Neural crest cell (in vitro differentiated cells): Measurements from ENCODE around the gene CD9. TPM values are rescaled to one million over a fixed set of nuclear protein-coding genes. Genes with fewer than 3 reads are reported as not detected.
A peak's percentile ranks its signal among the peaks of the same experiment; 100 is the strongest.
"Not testable (repeated sequence)": the region's sequence is repeated elsewhere in the genome, so short reads cannot be mapped to it uniquely, and the experiment has no call there.

ENCODE experiments used
- DNase-seq: peaks from one replicate; pipeline ENCODE4 v3.0.0; 2021; ENCODE audit warnings: low read depth, mixed read lengths, low spot score
- H3K27ac Mint-ChIP-seq: one replicate; pipeline ENCODE4 v1.8.0; 2021; ENCODE audit warnings: mild to moderate bottlenecking, mixed read lengths; ENCODE audit not compliant: unreplicated experiment
- H3K27me3 Mint-ChIP-seq: 2 replicates; pipeline ENCODE4 v1.8.0; 2021; ENCODE audit warnings: low read depth, mild to moderate bottlenecking, mixed read lengths
- H3K36me3 Mint-ChIP-seq: 2 replicates; pipeline ENCODE4 v1.8.0; 2021; ENCODE audit warnings: low read depth, mild to moderate bottlenecking, mixed read lengths
- H3K4me1 Mint-ChIP-seq: 2 replicates; pipeline ENCODE4 v1.8.0; 2021; ENCODE audit warnings: mixed read lengths
- H3K4me3 Mint-ChIP-seq: one replicate; pipeline ENCODE4 v1.8.0; 2021; ENCODE audit warnings: mild to moderate bottlenecking, mixed read lengths
- H3K9me3 Mint-ChIP-seq: 2 replicates; pipeline ENCODE4 v1.8.0; 2021; ENCODE audit warnings: mixed read lengths
- long read RNA-seq: library from polyadenylated mRNA; unstranded; transcript quantifications from one replicate; pipeline ENCODE4 v2.0.0, GENCODE V29; 2020
- total RNA-seq: library from RNA; stranded (reverse); gene quantifications from 2 replicates; pipeline ENCODE4 v1.2.1, GENCODE V29; 2021
- TF ChIP-seq, protein P1 (sequence below): fragments of 200-600 bp; sonication (generic); conservative IDR thresholded peaks from 2 replicates; pipeline ENCODE4 v1.5.0; 2021; ENCODE audit warnings: antibody characterized with exemption, mild to moderate bottlenecking

The CD9 gene, protein sequence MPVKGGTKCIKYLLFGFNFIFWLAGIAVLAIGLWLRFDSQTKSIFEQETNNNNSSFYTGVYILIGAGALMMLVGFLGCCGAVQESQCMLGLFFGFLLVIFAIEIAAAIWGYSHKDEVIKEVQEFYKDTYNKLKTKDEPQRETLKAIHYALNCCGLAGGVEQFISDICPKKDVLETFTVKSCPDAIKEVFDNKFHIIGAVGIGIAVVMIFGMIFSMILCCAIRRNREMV
- total RNA-seq, result 1.8 and 2.1 TPM in 2 replicates
- long read RNA-seq, partial matches to known transcripts, result 0 of 5 reads
- long read RNA-seq, other reads (novel, unspliced or antisense), result 2 of 5 reads

GRCh38 chr12:6200256-6201212 lies at the start of gene CD9:
TSS of gene CD9 (plus strand) at chr12:6200400. CDS start at chr12:6200500, 100 bp downstream.
- Mint-ChIP-seq H3K9me3 (no peaks in the 10 kb centered on the region), H3K4me3 (peak within 1 kb of the TSS; percentile 83), H3K36me3 (no peaks in the 10 kb centered on the region), H3K4me1 (peaks cover 31% of the 10 kb centered on the region), H3K27me3 (peaks cover 78% of the 10 kb centered on the region), H3K27ac (no peak within 1 kb of the TSS)
- TF ChIP-seq, protein P1, sequence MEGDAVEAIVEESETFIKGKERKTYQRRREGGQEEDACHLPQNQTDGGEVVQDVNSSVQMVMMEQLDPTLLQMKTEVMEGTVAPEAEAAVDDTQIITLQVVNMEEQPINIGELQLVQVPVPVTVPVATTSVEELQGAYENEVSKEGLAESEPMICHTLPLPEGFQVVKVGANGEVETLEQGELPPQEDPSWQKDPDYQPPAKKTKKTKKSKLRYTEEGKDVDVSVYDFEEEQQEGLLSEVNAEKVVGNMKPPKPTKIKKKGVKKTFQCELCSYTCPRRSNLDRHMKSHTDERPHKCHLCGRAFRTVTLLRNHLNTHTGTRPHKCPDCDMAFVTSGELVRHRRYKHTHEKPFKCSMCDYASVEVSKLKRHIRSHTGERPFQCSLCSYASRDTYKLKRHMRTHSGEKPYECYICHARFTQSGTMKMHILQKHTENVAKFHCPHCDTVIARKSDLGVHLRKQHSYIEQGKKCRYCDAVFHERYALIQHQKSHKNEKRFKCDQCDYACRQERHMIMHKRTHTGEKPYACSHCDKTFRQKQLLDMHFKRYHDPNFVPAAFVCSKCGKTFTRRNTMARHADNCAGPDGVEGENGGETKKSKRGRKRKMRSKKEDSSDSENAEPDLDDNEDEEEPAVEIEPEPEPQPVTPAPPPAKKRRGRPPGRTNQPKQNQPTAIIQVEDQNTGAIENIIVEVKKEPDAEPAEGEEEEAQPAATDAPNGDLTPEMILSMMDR, result no peak
- no peak for DNase-seq

GRCh38 chr12:6154730-6155459 lies 45.3 kb upstream of the CD9 start:
- Mint-ChIP-seq H3K4me3 (no peak overlapping the region), H3K4me1 (peaks cover 13% of the 10 kb centered on the region), H3K27ac (no peak overlapping the region), H3K36me3 (no peaks in the 10 kb centered on the region), H3K9me3 (no peaks in the 10 kb centered on the region), H3K27me3 (no peaks in the 10 kb centered on the region)
- TF ChIP-seq, protein P1, result no peak
- DNase-seq, result no peak

GRCh38 chr12:6157482-6157881 lies 42.7 kb upstream of the CD9 start:
- TF ChIP-seq, protein P1, result no peak
- H3K27ac Mint-ChIP-seq, result no peak overlapping the region
- H3K27me3 Mint-ChIP-seq, result no peaks in the 10 kb centered on the region
- DNase-seq, result no peak
- H3K36me3 Mint-ChIP-seq, result no peaks in the 10 kb centered on the region
- no peak overlapping the region for H3K4me3 Mint-ChIP-seq
- H3K4me1 Mint-ChIP-seq, result peaks cover 13% of the 10 kb centered on the region
- H3K9me3 Mint-ChIP-seq, result no peaks in the 10 kb centered on the region

DNA sequence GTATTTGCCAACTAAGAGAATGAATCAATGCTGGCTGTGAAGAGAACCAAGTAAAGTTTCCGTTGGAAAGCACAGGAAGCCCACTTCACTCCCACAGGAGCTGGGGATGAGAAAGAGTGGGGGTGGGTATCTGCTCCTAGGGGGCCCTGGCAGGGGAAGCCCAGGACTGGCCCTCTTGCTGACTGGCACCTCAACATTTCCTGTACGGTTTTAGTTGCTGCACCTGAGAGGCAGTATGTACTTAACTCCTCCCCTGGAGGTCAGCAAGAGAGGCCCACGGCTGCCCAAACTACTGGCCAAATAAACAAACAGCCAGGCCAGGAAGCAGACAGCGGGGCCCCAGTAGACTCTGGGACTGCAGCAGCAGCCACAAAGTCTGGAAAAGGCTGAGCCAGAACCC lies 41.9 kb upstream of the CD9 start:
- TF ChIP-seq, protein P1, result no peak
- H3K27ac Mint-ChIP-seq, result no peak overlapping the region
- H3K27me3 Mint-ChIP-seq, result no peaks in the 10 kb centered on the region
- H3K4me1 Mint-ChIP-seq, result peaks cover 13% of the 10 kb centered on the region
- no peak overlapping the region for H3K4me3 Mint-ChIP-seq
- DNase-seq, result no peak
- no peaks in the 10 kb centered on the region for H3K9me3 Mint-ChIP-seq
- H3K36me3 Mint-ChIP-seq, result no peaks in the 10 kb centered on the region

- Mint-ChIP-seq H3K36me3 (no peaks in the 10 kb centered on the region), H3K4me1 (peaks cover 13% of the 10 kb centered on the region)
- TF ChIP-seq, protein P1, result no peak
Observed at GRCh38 chr12:6158749-6159148, 41.5 kb upstream of the CD9 start.

GRCh38 chr12:6159166-6160011 lies 40.8 kb upstream of the CD9 start:
- H3K4me3 Mint-ChIP-seq, H3K27me3 Mint-ChIP-seq, H3K9me3 Mint-ChIP-seq, H3K36me3 Mint-ChIP-seq, DNase-seq, H3K27ac Mint-ChIP-seq: not testable (repeated sequence)
- peaks cover 13% of the 10 kb centered on the region for H3K4me1 Mint-ChIP-seq

More at GRCh38 chr12:6158749-6159148, 41.5 kb upstream of the CD9 start:
- Mint-ChIP-seq H3K27me3 (no peaks in the 10 kb centered on the region), H3K27ac (peak overlapping the region; percentile 53), H3K9me3 (no peaks in the 10 kb centered on the region), H3K4me3 (no peak overlapping the region)
- DNase-seq, result no peak

- H3K9me3 Mint-ChIP-seq, H3K27me3 Mint-ChIP-seq, H3K4me3 Mint-ChIP-seq, DNase-seq, H3K36me3 Mint-ChIP-seq: not testable (repeated sequence)
- H3K4me1 Mint-ChIP-seq, result peaks cover 13% of the 10 kb centered on the region
- H3K27ac Mint-ChIP-seq, result peak overlapping the region; percentile 2
Observed at GRCh38 chr12:6160049-6160649, 40.1 kb upstream of the CD9 start.
